Erythroblast (primary cell): ENCODE measurements around the gene FBN3.

ENCODE experiments used
- GATA1 ChIP-seq: IDR thresholded peaks from 2 replicates; pipeline ENCODE4 v1.6.1; 2011; ENCODE audit warnings: low read depth, mild to moderate bottlenecking, control low read depth, low read length, moderate library complexity
- POLR2A ChIP-seq: IDR thresholded peaks from 2 replicates; pipeline ENCODE4 v1.6.1; 2011; ENCODE audit warnings: mild to moderate bottlenecking, low read length

DNA sequence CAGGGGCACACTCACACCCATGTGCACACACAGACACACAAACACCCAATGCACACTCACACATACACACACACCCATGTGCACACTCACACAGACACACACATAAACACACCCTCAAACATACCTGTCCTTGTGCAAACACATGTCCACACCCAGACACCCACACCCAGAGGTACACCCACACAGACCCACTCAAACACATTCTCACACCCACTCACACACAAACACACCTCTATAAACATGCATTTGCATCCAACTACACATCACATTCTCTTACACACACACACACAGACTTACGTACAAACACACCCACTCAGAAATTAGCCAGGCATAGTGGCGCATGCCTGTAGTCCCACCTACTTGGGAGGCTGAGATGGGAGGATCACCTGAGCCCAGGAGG is 31.4 kb downstream of the FBN3 start:
- no peak for TF ChIP-seq POLR2A
- no peak for TF ChIP-seq GATA1
